SK-N-SH (cell line): ENCODE results near the gene TSHR. TPM values are rescaled to one million over a fixed set of nuclear protein-coding genes. Genes with fewer than 3 reads are reported as not detected.

Experiments used
- CTCF ChIA-PET: fragments of 300-600, 350-600 bp; formaldehyde crosslinking; extraction: SDS; loops from one replicate; lab custom pipeline; 2021; lab: Yijun Ruan, JAX
- POLR2A ChIA-PET: fragments of 350-600 bp; sonication (Branson Sonifier 250); formaldehyde crosslinking; extraction: SDS; loops from one replicate; lab custom pipeline; 2020; ENCODE audit warnings: antibody characterized with exemption, inconsistent platforms; lab: Yijun Ruan, JAX
- DNase-seq: peaks from one replicate; pipeline ENCODE4 v3.0.0; 2012
- H2AFZ ChIP-seq: fragments of 200-600 bp; sonication (generic); 2 replicates; pipeline ENCODE4 v1.8.1; 2016; ENCODE audit warnings: antibody characterized with exemption, mild to moderate bottlenecking, low read depth
- H3F3A ChIP-seq: fragments of 200-600 bp; sonication (generic); replicated peaks from 2 replicates; pipeline ENCODE3; 2016; ENCODE audit warnings: antibody characterized with exemption, mild to moderate bottlenecking; ENCODE audit not compliant: insufficient read depth
- H3K27ac ChIP-seq, 2 experiments: fragments of 200-500 bp in 1 of 2; fragments of 200-600 bp in 1 of 2; sonication (Bioruptor generic) in 1 of 2; sonication (generic), shearing (Covaris generic) in 1 of 2; 2 replicates each; pipeline versions ENCODE4 v1.5.1 to v1.6.1; 2014 to 2016; ENCODE audit warnings: low read depth in 2 of 2, inconsistent platforms in 1 of 2, low read length in 1 of 2, mild to moderate bottlenecking in 1 of 2, mixed read lengths in 1 of 2
- H3K27me3 ChIP-seq: fragments of 200-600 bp; sonication (generic), shearing (Covaris generic); 2 replicates; pipeline ENCODE4 v1.6.1; 2016; ENCODE audit warnings: mixed run types; ENCODE audit not compliant: insufficient read depth
- H3K36me3 ChIP-seq, 2 experiments: fragments of 200-500 bp in 1 of 2; fragments of 200-600 bp in 1 of 2; sonication (Bioruptor generic) in 1 of 2; sonication (generic) in 1 of 2; replicated peaks in 1 of 2; 2 replicates each; pipeline versions ENCODE3 to v1.5.1; 2014 to 2016; ENCODE audit warnings: low read length in 1 of 2, mild to moderate bottlenecking in 1 of 2; ENCODE audit not compliant: insufficient read depth in 2 of 2, control insufficient read depth in 1 of 2
- H3K4me1 ChIP-seq, 2 experiments: fragments of 200-500 bp in 1 of 2; fragments of 200-600 bp in 1 of 2; sonication (Bioruptor generic) in 1 of 2; sonication (generic), shearing (Covaris generic) in 1 of 2; 2 replicates each; pipeline versions ENCODE4 v1.5.1 to v1.6.1; 2014 to 2016; ENCODE audit warnings: low read depth in 1 of 2, low read length in 1 of 2, mixed run types in 1 of 2; ENCODE audit not compliant: insufficient read depth in 2 of 2, control insufficient read depth in 1 of 2
- H3K4me2 ChIP-seq: fragments of 200-600 bp; sonication (generic), shearing (Covaris generic); 2 replicates; pipeline ENCODE4 v1.6.1; 2017; ENCODE audit warnings: mixed run types
- H3K4me3 ChIP-seq, 2 experiments: fragments of 200-500 bp in 1 of 2; fragments of 200-600 bp in 1 of 2; sonication (Bioruptor generic) in 1 of 2; sonication (generic), shearing (Covaris generic) in 1 of 2; 2 replicates each; pipeline versions ENCODE4 v1.5.1 to v1.8.1; 2014 to 2016; ENCODE audit warnings: low read depth in 2 of 2, inconsistent platforms in 1 of 2, low read length in 1 of 2, mild to moderate bottlenecking in 1 of 2, mixed read lengths in 1 of 2, moderate library complexity in 1 of 2
- H3K79me2 ChIP-seq: fragments of 200-600 bp; sonication (generic); 2 replicates; pipeline ENCODE4 v1.8.1; 2017; ENCODE audit warnings: mild to moderate bottlenecking; ENCODE audit not compliant: insufficient read depth
- H3K9ac ChIP-seq: fragments of 200-600 bp; sonication (generic); 2 replicates; pipeline ENCODE4 v1.6.1; 2017; ENCODE audit warnings: mixed run types
- H3K9me2 ChIP-seq: fragments of 200-600 bp; sonication (generic); 2 replicates; pipeline ENCODE4 v1.6.1; 2017; ENCODE audit warnings: mixed run types
- H3K9me3 ChIP-seq: fragments of 200-600 bp; sonication (generic); 2 replicates; pipeline ENCODE4 v1.6.1; 2017; ENCODE audit warnings: mixed run types, mild to moderate bottlenecking, moderate library complexity
- H4K20me1 ChIP-seq: fragments of 200-600 bp; sonication (generic); 2 replicates; pipeline ENCODE4 v1.6.1; 2017; ENCODE audit warnings: mild to moderate bottlenecking, mixed run types; ENCODE audit not compliant: insufficient read depth
- CHD2 ChIP-seq: fragments of 150-350 bp; IDR thresholded peaks from 2 replicates; pipeline ENCODE4 v1.6.1; 2018; ENCODE audit warnings: low read length; ENCODE audit not compliant: partially characterized antibody
- CTCF ChIP-seq: fragments of 200-600 bp; sonication (generic); IDR thresholded peaks from 2 replicates; pipeline ENCODE4 v1.6.1; 2017; ENCODE audit warnings: antibody characterized with exemption, mild to moderate bottlenecking, moderate library complexity
- ELF1 ChIP-seq: IDR thresholded peaks from 2 replicates; pipeline ENCODE4 v1.4.0; 2012
- EP300 ChIP-seq, 2 experiments: IDR thresholded peaks; 2 replicates each; pipeline versions ENCODE4 v1.4.0 to v1.6.1; 2012; ENCODE audit warnings: borderline replicate concordance in 1 of 2, low read depth in 1 of 2, low read length in 1 of 2
- EZH2phosphoT487 ChIP-seq: fragments of 200-600 bp; sonication (generic); IDR thresholded peaks from 2 replicates; pipeline ENCODE4 v1.6.1; 2017; ENCODE audit warnings: low read depth, mixed run types, mild to moderate bottlenecking, antibody characterized with exemption, moderate library complexity, borderline replicate concordance
- FOSL2 ChIP-seq: IDR thresholded peaks from 2 replicates; pipeline ENCODE4 v1.4.0; 2012; ENCODE audit warnings: low read depth, mild to moderate bottlenecking, moderate library complexity, borderline replicate concordance
- FOXJ3 ChIP-seq: sonication (generic); formaldehyde crosslinking; IDR thresholded peaks from 2 replicates; pipeline ENCODE4 v1.5.1; 2020; ENCODE audit warnings: mild to moderate bottlenecking, missing genetic modification reagents
- FOXM1 ChIP-seq: IDR thresholded peaks from 2 replicates; pipeline ENCODE4 v1.4.0; 2012; ENCODE audit warnings: low read depth, mild to moderate bottlenecking
- JUND ChIP-seq: IDR thresholded peaks from 2 replicates; pipeline ENCODE4 v1.4.0; 2012
- MEF2A ChIP-seq: IDR thresholded peaks from 2 replicates; pipeline ENCODE4 v1.4.0; 2012; ENCODE audit warnings: low read depth, borderline replicate concordance
- MXI1 ChIP-seq: IDR thresholded peaks from 2 replicates; pipeline ENCODE4 v1.6.1; 2012; ENCODE audit warnings: mild to moderate bottlenecking, low read depth, low read length, improper control_type of control experiment
- NFIC ChIP-seq: IDR thresholded peaks from 2 replicates; pipeline ENCODE4 v1.4.0; 2012; ENCODE audit warnings: borderline replicate concordance
- POLR2AphosphoS5 ChIP-seq: IDR thresholded peaks from 2 replicates; pipeline ENCODE4 v1.6.1; 2012; ENCODE audit warnings: low read depth, low read length
- YY1 ChIP-seq: IDR thresholded peaks from 2 replicates; pipeline ENCODE4 v1.4.0; 2012; ENCODE audit warnings: low read depth, mild to moderate bottlenecking
- WGBS: methylation state at CpG from one replicate; pipeline ENCODE4 v1.1.6; 2017; ENCODE audit warnings: low lambda C conversion rate; 5-methylcytosine and 5-hydroxymethylcytosine counted together
- polyA plus RNA-seq, 3 experiments: library from polyadenylated mRNA; depleted of rRNA; stranded (reverse); fragments of >200 nt; gene quantifications; 2 replicates each; pipeline ENCODE4 v1.2.3, GENCODE V29; 2012
- TF ChIP-seq, protein P1 (sequence below): IDR thresholded peaks from 2 replicates; pipeline ENCODE4 v1.4.0; 2012; ENCODE audit warnings: low read depth, borderline replicate concordance
- TF ChIP-seq, protein P2 (sequence below): IDR thresholded peaks from 2 replicates; pipeline ENCODE4; 2012
- TF ChIP-seq, protein P3 (sequence below): fragments of 150-350 bp; IDR thresholded peaks from 2 replicates; pipeline ENCODE4 v1.6.1; 2017; ENCODE audit warnings: antibody characterized with exemption, low read length, low read depth, borderline replicate concordance
- TF ChIP-seq, protein P4 (sequence below): IDR thresholded peaks from 2 replicates; pipeline ENCODE4 v1.4.0; 2012; ENCODE audit warnings: low read depth
- TF ChIP-seq, protein P5 (sequence below): fragments of 150-350 bp; IDR thresholded peaks from 2 replicates; pipeline ENCODE4 v1.6.1; 2016; ENCODE audit warnings: mild to moderate bottlenecking, low read depth, low read length

TSHR gene
- polyA plus RNA-seq, 1 of the 3 experiments (the other 2 are of a cell fraction) = not detected

- Histone ChIP-seq H3K27ac (no peak overlapping the region), H3K36me3 (peaks cover 0 to 5% of the 10 kb centered on the region in 2 experiments), H4K20me1 (no peaks in the 10 kb centered on the region), H3K79me2 (peaks cover 23% of the 10 kb centered on the region; the same call in 1 of the 2 replicates), H3K9me2 (no peaks in the 10 kb centered on the region), H3K4me2 (no peak overlapping the region), H3K9ac (no peak overlapping the region), H3K27me3 (no peaks in the 10 kb centered on the region), H3F3A (peaks cover 5% of the 10 kb centered on the region), H3K9me3 (no peaks in the 10 kb centered on the region), H3K4me1 (peaks cover 0 to 19% of the 10 kb centered on the region in 2 experiments; a peak in 2 of 4 replicates), H2AFZ (no peak overlapping the region), H3K4me3 (no peak overlapping the region)
- POLR2A ChIA-PET = no interaction called here
- DNase-seq = no peak
- TF ChIP-seq NFIC (no peak), JUND (no peak), YY1 (no peak), FOXM1 (no peak)
- 92% methylated on average over 8 of the region's 8 CpGs for WGBS
- CTCF ChIA-PET = no interaction called here
Observed at GRCh38 chr14:80927083-80927989, 28.1 kb upstream of the TSHR start.

DNA sequence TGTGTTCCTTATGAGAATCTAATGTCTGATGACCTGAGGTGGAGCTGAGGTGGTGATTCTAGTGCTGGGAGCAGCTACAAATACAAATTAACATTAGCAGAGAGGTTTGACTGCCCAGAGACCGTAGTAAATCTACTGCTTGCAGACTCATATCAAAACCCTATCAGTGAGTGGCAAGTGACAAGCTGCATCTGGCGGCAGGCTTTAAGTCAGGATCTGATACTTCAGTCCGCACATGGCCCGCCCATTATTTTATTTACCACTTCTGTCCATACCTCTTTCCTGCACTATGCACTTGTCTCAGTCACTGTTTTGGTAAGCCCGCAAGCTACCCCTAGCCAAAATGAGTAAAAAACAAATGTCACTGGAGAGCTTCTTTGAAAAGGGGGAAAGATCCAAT, 25.3 kb upstream of the TSHR start:
- POLR2A ChIA-PET = no interaction called here
- DNase-seq = no peak
- H3K4me1 ChIP-seq = peaks cover 3 to 19% of the 10 kb centered on the region in 2 experiments; a peak in 3 of 4 replicates
- no peaks in the 10 kb centered on the region for H3K9me2 ChIP-seq
- CTCF ChIA-PET = no interaction called here
- no peak overlapping the region for H3K4me3 ChIP-seq
- no peak overlapping the region for H2AFZ ChIP-seq
- no peaks in the 10 kb centered on the region for H4K20me1 ChIP-seq
- peaks cover 0 to 8% of the 10 kb centered on the region in 2 experiments for H3K36me3 ChIP-seq
- H3K27ac ChIP-seq = no peak overlapping the region
- 100% methylated on average over 5 of the region's 5 CpGs for WGBS
- H3K9ac ChIP-seq = no peak overlapping the region
- no peaks in the 10 kb centered on the region for H3K9me3 ChIP-seq
- H3K27me3 ChIP-seq = no peaks in the 10 kb centered on the region
- H3K4me2 ChIP-seq = no peak overlapping the region
- H3F3A ChIP-seq = peaks cover 5% of the 10 kb centered on the region
- H3K79me2 ChIP-seq = peaks cover 29% of the 10 kb centered on the region; the same call in 1 of the 2 replicates
- TF ChIP-seq JUND (no peak), FOXM1 (no peak), CTCF (no peak), MXI1 (no peak), FOXJ3 (no peak), CHD2 (no peak), FOSL2 (no peak), POLR2AphosphoS5 (no peak), MEF2A (no peak), ELF1 (no peak), EP300 (IDR thresholded peaks at IDR 0.05; ENCODE audit: borderline replicate concordance in 1 of 2, low read depth in 1 of 2, low read length in 1 of 2) (no peak), EZH2phosphoT487 (no peak)
- TF ChIP-seq, protein P1, sequence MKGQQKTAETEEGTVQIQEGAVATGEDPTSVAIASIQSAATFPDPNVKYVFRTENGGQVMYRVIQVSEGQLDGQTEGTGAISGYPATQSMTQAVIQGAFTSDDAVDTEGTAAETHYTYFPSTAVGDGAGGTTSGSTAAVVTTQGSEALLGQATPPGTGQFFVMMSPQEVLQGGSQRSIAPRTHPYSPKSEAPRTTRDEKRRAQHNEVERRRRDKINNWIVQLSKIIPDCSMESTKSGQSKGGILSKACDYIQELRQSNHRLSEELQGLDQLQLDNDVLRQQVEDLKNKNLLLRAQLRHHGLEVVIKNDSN = no peak
- TF ChIP-seq, protein P2, sequence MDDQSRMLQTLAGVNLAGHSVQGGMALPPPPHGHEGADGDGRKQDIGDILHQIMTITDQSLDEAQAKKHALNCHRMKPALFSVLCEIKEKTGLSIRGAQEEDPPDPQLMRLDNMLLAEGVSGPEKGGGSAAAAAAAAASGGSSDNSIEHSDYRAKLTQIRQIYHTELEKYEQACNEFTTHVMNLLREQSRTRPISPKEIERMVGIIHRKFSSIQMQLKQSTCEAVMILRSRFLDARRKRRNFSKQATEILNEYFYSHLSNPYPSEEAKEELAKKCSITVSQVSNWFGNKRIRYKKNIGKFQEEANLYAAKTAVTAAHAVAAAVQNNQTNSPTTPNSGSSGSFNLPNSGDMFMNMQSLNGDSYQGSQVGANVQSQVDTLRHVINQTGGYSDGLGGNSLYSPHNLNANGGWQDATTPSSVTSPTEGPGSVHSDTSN = no peak
- TF ChIP-seq, protein P3, sequence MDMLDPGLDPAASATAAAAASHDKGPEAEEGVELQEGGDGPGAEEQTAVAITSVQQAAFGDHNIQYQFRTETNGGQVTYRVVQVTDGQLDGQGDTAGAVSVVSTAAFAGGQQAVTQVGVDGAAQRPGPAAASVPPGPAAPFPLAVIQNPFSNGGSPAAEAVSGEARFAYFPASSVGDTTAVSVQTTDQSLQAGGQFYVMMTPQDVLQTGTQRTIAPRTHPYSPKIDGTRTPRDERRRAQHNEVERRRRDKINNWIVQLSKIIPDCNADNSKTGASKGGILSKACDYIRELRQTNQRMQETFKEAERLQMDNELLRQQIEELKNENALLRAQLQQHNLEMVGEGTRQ = no peak
- TF ChIP-seq, protein P4, sequence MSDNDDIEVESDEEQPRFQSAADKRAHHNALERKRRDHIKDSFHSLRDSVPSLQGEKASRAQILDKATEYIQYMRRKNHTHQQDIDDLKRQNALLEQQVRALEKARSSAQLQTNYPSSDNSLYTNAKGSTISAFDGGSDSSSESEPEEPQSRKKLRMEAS = no peak
- TF ChIP-seq, protein P5, sequence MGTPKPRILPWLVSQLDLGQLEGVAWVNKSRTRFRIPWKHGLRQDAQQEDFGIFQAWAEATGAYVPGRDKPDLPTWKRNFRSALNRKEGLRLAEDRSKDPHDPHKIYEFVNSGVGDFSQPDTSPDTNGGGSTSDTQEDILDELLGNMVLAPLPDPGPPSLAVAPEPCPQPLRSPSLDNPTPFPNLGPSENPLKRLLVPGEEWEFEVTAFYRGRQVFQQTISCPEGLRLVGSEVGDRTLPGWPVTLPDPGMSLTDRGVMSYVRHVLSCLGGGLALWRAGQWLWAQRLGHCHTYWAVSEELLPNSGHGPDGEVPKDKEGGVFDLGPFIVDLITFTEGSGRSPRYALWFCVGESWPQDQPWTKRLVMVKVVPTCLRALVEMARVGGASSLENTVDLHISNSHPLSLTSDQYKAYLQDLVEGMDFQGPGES = no peak
